GM12865 (cell line): Measurements from ENCODE around the gene GRK2.

Source experiments
- DNase-seq: peaks from one replicate; pipeline ENCODE4 v3.0.0; 2010; ENCODE audit warnings: low read depth
- H3K4me3 ChIP-seq: 2 replicates; pipeline ENCODE4 v1.5.1; 2011; ENCODE audit warnings: mild to moderate bottlenecking, low read depth, low read length, control low read depth
- CTCF ChIP-seq: IDR thresholded peaks from 2 replicates; pipeline ENCODE4 v1.5.1; 2011; ENCODE audit warnings: low read length, control low read depth, low read depth, inconsistent platforms; ENCODE audit not compliant: insufficient read depth; ENCODE audit errors: missing control alignments

Gene GRK2

GRCh38 chr11:67276781-67277230 is 10.5 kb downstream of the GRK2 start:
- TF ChIP-seq CTCF, result peak; percentile 30

GRCh38 chr11:67277231-67277961 is 11.1 kb downstream of the GRK2 start:
- peak; percentile 98 for DNase-seq
- TF ChIP-seq CTCF, result no peak
- H3K4me3 ChIP-seq, result peak overlapping the region; percentile 65

More at GRCh38 chr11:67276781-67277230, 10.5 kb downstream of the GRK2 start:
- DNase-seq, result peak; percentile 80
- H3K4me3 ChIP-seq, result peak overlapping the region; percentile 65

GRCh38 chr11:67278135-67278938 is 12.1 kb downstream of the GRK2 start:
- peak overlapping the region; percentile 65 for H3K4me3 ChIP-seq
- TF ChIP-seq CTCF, result no peak
- DNase-seq, result no peak

- H3K4me3 ChIP-seq, result no peak overlapping the region
- DNase-seq, result no peak
- no peak for TF ChIP-seq CTCF
These were observed 12.8 kb downstream of the GRK2 start for GRCh38 chr11:67278939-67279588.

- no peak for DNase-seq
- no peak overlapping the region for H3K4me3 ChIP-seq
- TF ChIP-seq CTCF, result no peak
These were observed 13.5 kb downstream of the GRK2 start for GRCh38 chr11:67279589-67280340.

- DNase-seq, result no peak
- no peak for TF ChIP-seq CTCF
- no peak overlapping the region for H3K4me3 ChIP-seq
These were observed 14.1 kb downstream of the GRK2 start for GRCh38 chr11:67280341-67280787.
